HG03558 (cell line): ENCODE data around the gene CPLX4.
A peak's percentile ranks its signal among the peaks of the same experiment; 100 is the strongest.

Experiments
- ATAC-seq: cut with Tn5 transposase; IDR thresholded peaks from one replicate; pipeline ENCODE4 v1.9.1; 2021; ENCODE audit warnings: moderate number of reproducible peaks; ENCODE audit not compliant: unreplicated experiment; ENCODE audit errors: extremely low read depth

Gene CPLX4, protein sequence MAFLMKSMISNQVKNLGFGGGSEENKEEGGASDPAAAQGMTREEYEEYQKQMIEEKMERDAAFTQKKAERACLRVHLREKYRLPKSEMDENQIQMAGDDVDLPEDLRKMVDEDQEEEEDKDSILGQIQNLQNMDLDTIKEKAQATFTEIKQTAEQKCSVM

GRCh38 chr18:59318460-59319050 is at the start of gene CPLX4:
TSS of gene CPLX4 (minus strand) at chr18:59318649. CDS start at chr18:59318462, 187 bp downstream.
- no peak for ATAC-seq

- ATAC-seq = no peak
These were observed 41.9 kb upstream of the CPLX4 start for GRCh38 chr18:59360381-59360780.

DNA sequence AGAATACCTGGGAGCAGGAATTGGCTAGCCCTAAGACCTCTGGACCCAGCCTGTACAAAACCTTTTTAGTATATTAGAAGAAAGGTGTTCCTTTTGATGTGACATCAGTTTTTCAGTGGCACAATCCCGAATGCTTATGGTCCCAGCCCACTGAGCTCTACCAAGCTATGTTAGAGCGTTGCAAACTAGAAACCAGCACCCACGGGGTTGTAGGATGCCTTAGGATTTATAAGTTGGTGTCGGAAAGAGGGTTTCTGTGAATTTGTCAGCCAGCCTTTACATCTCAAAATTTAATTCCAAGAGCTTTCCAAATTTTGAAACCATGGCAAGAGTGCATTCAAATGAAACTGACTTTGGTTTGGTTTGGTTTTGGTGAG is 41.1 kb upstream of the CPLX4 start:
- peak; percentile 4 for ATAC-seq

DNA sequence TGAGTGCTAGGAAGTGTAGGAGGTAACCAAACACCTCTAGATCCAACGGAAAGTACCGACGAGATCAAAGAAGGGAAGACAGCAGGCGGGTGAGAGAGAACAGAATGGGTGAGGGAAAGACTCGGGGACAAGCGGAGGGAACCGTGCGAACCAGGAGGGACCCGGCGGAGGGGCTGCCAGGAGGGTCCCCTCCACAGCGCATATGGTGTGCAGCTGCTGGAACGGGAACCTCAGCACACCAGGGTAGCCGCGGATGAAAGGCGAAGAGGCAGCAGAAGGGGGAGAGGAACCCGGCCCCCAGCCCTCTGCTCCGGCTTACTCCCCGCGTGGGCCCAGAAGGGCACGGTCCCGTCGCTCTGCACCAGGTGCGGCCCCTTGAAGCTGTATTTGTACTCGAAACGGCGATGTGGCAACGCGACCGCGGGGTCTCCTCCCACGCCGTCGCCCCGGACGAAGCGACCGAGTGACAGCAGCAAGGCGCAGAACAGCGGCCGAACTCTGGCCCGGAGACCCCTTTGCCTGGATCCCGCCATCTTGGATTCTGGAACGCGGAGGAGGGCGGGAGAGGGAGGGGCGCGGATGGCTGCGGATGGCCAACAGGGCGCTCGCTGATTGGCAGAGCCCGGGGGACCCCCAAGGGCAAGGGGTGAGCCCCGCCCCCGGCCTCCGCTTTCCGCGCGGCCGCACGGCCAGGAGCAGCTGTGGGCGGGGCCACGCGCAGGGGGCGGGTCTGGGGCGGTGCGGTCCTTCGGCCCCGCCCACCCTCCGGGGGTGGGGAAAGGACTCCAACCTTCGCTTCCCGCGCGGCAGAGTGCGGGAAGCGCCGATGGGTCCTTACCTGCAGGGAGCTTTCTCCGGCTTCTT is 40.5 kb upstream of the CPLX4 start, which contains the start of gene LMAN1:
LMAN1 (minus strand) TSS at position 554 of the 864 bp plus-strand sequence; CDS start at position 533, 21 bp downstream.
- ATAC-seq = peak; percentile 77

DNA sequence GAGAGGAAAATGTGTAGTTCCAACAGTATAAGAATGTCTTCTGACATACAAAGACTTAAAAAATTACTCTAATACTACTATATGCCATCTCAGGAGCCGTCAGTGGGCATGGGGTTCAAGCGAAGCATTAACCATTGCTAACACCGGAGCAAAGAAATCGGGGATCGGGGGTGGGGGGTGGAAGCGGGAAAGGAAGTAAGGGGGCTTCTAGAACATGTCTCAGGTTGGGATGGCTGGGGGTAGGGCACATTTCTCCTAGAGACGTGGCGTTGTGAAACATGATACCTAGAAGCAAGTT is 39.9 kb upstream of the CPLX4 start:
- peak; percentile 7 for ATAC-seq

- ATAC-seq = no peak
These were observed 39.5 kb upstream of the CPLX4 start for GRCh38 chr18:59357928-59358327.

- ATAC-seq = no peak
These were observed 36.3 kb upstream of the CPLX4 start for GRCh38 chr18:59354731-59355130.

- no peak for ATAC-seq
These were observed 34.7 kb upstream of the CPLX4 start for GRCh38 chr18:59353079-59353680.

- no peak for ATAC-seq
These were observed 33.9 kb upstream of the CPLX4 start for GRCh38 chr18:59352250-59352855.

DNA sequence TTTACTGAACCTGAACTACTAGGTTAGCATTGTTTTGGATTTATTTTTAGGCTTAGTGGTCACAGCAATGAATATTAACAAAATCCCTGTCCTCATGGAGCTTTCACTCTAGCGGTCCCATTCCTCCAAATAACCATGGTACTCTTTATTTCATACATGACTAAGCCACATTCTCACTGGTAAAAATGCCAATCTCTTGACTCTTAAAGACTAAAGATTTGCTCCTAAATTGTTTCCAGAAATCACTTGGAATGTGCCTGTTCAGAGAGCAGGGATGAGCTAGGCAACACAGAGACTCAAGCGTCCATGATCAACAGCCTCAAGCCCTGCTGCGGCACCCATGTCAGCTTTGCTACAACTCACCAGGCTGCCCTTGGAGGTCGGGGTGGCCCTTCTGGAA is 27.1 kb upstream of the CPLX4 start:
- no peak for ATAC-seq

DNA sequence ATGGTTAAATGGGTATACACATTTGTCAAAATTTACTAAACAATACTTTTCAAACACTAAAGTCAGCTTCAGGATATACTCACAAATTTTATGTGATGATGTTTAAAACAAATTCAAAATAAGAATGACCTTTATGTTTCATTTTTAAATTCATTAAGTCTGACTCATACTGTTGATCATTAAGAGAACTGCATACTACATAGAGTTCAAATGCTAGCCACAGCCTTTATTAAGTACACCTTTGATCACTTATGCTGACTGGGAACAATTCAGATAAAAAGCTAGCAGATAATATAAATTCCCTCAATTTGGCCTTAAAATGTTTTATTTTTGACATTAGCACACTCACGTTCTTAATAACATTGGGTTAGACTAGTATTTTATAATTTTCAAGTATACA is 26.5 kb upstream of the CPLX4 start:
- ATAC-seq = no peak

- no peak for ATAC-seq
These were observed 25.5 kb upstream of the CPLX4 start for GRCh38 chr18:59343926-59344325.

DNA sequence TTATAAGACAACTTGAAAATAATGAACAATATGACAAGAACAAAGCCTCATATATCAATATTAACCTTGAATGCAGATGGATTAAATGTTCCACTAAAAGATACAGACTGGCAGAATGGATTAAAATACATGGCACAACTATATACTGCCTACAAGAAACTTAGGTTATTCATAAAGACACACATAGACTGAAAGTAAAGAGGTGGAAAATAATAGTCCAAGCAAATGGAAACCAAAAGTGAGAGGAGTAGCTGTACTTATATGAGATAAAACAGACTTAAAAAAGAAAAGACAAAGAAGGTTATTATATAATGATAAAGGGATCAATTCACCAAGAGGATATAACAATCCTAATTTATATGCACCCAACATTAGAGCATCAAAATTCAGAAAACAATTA is 22.4 kb upstream of the CPLX4 start:
- ATAC-seq = peak; percentile 84

- ATAC-seq = no peak
These were observed 21.9 kb upstream of the CPLX4 start for GRCh38 chr18:59340312-59340711.

- ATAC-seq = no peak
These were observed 14.5 kb upstream of the CPLX4 start for GRCh38 chr18:59332986-59333385.

DNA sequence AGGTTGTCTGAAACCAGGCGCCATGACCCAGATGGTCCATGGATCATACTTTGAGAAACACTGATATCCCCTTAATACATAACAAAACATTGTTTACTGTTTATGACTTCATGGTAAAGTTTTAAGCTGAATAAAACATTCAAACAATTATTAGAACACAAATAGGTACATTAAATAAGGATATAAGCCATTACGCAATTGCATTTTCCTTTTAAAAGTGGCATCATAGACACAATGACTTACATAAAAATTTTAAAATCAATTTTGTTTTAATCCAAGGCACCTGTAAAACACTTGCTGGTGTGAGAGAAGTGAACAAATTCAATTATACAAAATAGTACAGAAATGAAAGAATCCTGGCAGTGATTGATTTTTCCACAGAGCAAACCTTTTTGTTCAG is 10.2 kb upstream of the CPLX4 start:
- ATAC-seq = no peak

DNA sequence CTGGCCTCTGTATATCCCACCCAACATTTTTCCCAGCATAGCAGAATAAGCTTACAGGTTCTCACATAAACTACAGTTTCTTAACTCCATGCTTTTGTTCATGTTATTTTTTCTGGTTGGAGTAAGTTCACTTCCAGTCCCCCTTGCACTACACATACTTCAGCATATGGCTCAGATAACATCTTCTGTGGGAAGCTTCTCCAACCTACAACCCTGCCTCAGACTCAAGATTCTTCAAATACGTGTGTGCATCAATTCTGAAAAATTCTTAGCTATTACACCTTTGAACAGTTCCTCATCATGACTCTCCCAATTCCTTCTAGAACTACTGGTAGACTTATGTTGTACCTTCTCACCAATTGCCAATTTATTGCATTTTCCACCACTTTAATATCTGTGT is 7.5 kb upstream of the CPLX4 start:
- no peak for ATAC-seq

DNA sequence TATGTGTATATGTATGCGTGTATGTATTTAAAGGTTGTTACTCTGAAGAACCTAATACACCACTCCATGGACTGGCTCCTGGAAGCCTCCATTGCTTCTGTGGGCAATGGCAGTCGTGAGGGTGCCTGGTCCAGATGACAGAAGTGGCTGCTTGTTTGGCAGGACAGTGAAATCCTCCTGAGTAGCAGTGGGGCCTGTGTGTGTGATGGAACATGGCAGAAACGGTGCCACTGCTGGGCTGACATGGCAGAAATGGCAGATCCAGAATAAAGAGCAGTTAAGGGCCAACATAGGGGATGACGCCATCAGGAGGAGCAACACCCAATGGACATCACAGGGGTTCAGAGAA is 6.1 kb upstream of the CPLX4 start:
- no peak for ATAC-seq

DNA sequence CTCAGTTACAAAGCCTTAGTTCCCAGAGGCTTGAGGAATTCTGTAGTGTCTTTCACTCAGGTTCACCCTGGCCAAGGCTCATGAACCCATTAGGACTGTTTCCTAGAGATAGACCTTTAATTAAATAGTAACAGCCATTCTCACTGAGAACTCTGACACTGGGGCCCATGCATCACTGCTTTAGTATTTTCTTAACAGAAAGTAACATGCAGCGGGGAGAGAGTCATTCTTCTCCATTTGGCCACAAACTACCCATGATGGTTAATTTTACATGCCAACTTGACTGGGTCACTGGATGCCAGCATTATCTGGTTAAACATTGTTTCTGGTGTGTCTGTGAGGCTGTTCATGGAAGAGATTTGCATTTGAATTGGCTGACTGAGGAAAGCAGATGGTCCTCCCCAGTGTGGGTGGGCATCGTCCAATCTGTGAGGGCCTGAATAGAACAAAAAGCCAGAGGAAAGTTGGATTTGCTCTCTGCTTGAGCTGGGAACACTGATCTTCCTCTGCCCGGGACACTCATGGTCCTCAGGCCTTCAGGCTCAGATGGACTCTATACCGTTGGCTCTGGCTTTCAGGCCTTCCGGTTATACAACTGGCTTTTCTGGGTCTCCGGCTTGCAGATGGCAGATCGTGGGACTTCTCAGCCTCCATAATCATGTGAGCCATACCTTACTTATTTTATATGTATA is 5.6 kb upstream of the CPLX4 start:
- no peak for ATAC-seq

GRCh38 chr18:59311631-59312030 is 6.8 kb downstream of the CPLX4 start:
- ATAC-seq = no peak

DNA sequence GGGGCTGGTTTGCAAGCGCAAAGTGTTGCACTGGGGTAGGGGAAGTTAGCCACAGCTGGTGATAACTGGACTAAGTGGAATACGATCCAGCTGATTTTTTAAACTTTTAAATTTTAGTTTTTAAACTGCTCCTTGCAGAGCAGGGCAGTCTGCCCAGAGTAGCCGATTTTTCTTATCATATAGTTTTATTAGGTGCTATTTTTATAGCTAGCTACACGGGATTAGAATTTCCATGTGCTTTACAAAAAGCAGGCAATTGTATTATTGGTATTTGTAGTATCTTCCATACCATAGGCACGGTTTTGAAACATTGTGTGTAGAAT is 9.6 kb downstream of the CPLX4 start:
- ATAC-seq = no peak
